Osteocyte (in vitro differentiated cells): Measurements from ENCODE around the gene RYR2. TPM values are rescaled to one million over a fixed set of nuclear protein-coding genes. Genes with fewer than 3 reads are reported as not detected.

Source experiments
- DNase-seq: peaks from one replicate; pipeline ENCODE4 v3.0.0; 2021; ENCODE audit warnings: mixed read lengths; ENCODE audit not compliant: unreplicated experiment; ENCODE audit errors: extremely low spot score
- H3K27ac Mint-ChIP-seq: one replicate; pipeline ENCODE4 v1.8.0; 2021; ENCODE audit warnings: mild to moderate bottlenecking, mixed read lengths; ENCODE audit not compliant: unreplicated experiment
- H3K27me3 Mint-ChIP-seq: one replicate; pipeline ENCODE4 v1.8.0; 2021; ENCODE audit warnings: mixed read lengths; ENCODE audit not compliant: unreplicated experiment
- H3K36me3 Mint-ChIP-seq: one replicate; pipeline ENCODE4 v1.8.0; 2021; ENCODE audit warnings: mixed read lengths; ENCODE audit not compliant: unreplicated experiment
- H3K4me1 Mint-ChIP-seq: one replicate; pipeline ENCODE4 v1.8.0; 2021; ENCODE audit warnings: mixed read lengths; ENCODE audit not compliant: unreplicated experiment
- H3K4me3 Mint-ChIP-seq: one replicate; pipeline ENCODE4 v1.8.0; 2021; ENCODE audit warnings: mild to moderate bottlenecking, moderate library complexity, mixed read lengths; ENCODE audit not compliant: unreplicated experiment
- H3K9me3 Mint-ChIP-seq: one replicate; pipeline ENCODE4 v1.8.0; 2021; ENCODE audit warnings: mixed read lengths; ENCODE audit not compliant: unreplicated experiment
- CTCF ChIP-seq: fragments of 200-600 bp; sonication (generic); IDR thresholded peaks from 2 replicates; pipeline ENCODE4 v1.5.0; 2021; ENCODE audit warnings: antibody characterized with exemption, mild to moderate bottlenecking, moderate library complexity
- total RNA-seq: library from RNA; stranded (reverse); gene quantifications from 2 replicates; pipeline ENCODE4 v1.2.1, GENCODE V29; 2021

Gene RYR2
- total RNA-seq, 1 donor from 2014 or later, result 0.03 TPM

GRCh38 chr1:237756304-237756967, 714.5 kb downstream of the RYR2 start:
- DNase-seq, result no peak
- H3K36me3 Mint-ChIP-seq, result no peaks in the 10 kb centered on the region
- no peaks in the 10 kb centered on the region for H3K27me3 Mint-ChIP-seq
- no peaks in the 10 kb centered on the region for H3K4me1 Mint-ChIP-seq
- TF ChIP-seq CTCF, result no peak
- H3K4me3 Mint-ChIP-seq, result no peak overlapping the region
- no peak overlapping the region for H3K27ac Mint-ChIP-seq
- no peaks in the 10 kb centered on the region for H3K9me3 Mint-ChIP-seq

GRCh38 chr1:237759377-237759776, 717.4 kb downstream of the RYR2 start:
- Mint-ChIP-seq H3K36me3 (no peaks in the 10 kb centered on the region), H3K4me1 (no peaks in the 10 kb centered on the region), H3K27ac (no peak overlapping the region), H3K27me3 (no peaks in the 10 kb centered on the region), H3K9me3 (no peaks in the 10 kb centered on the region), H3K4me3 (no peak overlapping the region)
- DNase-seq, result no peak
- TF ChIP-seq CTCF, result no peak

- no peak for DNase-seq
- Mint-ChIP-seq H3K27me3 (no peaks in the 10 kb centered on the region), H3K36me3 (no peaks in the 10 kb centered on the region), H3K4me1 (no peaks in the 10 kb centered on the region), H3K27ac (no peak overlapping the region), H3K4me3 (no peak overlapping the region), H3K9me3 (no peaks in the 10 kb centered on the region)
- TF ChIP-seq CTCF, result no peak
Observed at GRCh38 chr1:237760951-237761350, 719.0 kb downstream of the RYR2 start.

- H3K9me3 Mint-ChIP-seq, result no peaks in the 10 kb centered on the region
- TF ChIP-seq CTCF, result no peak
- H3K4me1 Mint-ChIP-seq, result no peaks in the 10 kb centered on the region
- no peak overlapping the region for H3K4me3 Mint-ChIP-seq
- no peaks in the 10 kb centered on the region for H3K27me3 Mint-ChIP-seq
- H3K36me3 Mint-ChIP-seq, result no peaks in the 10 kb centered on the region
- DNase-seq, result no peak
- no peak overlapping the region for H3K27ac Mint-ChIP-seq
Observed at GRCh38 chr1:237763137-237763536, 721.2 kb downstream of the RYR2 start.

GRCh38 chr1:237763751-237764150, 721.8 kb downstream of the RYR2 start:
- no peaks in the 10 kb centered on the region for H3K27me3 Mint-ChIP-seq

More at GRCh38 chr1:237763751-237764150, 721.8 kb downstream of the RYR2 start:
- Mint-ChIP-seq H3K9me3 (no peaks in the 10 kb centered on the region), H3K4me3 (no peak overlapping the region), H3K36me3 (no peaks in the 10 kb centered on the region), H3K27ac (no peak overlapping the region), H3K4me1 (no peaks in the 10 kb centered on the region)
- TF ChIP-seq CTCF, result no peak
- DNase-seq, result no peak
